Measurements from ENCODE around the gene MAP4K5. TPM values are rescaled to one million over a fixed set of nuclear protein-coding genes. Genes with fewer than 3 reads are reported as not detected.

The MAP4K5 gene
- total RNA-seq, 1 experiment from 2014 or later = 39.1 TPM

GRCh38 chr14:50410921-50411320 lies 121.4 kb downstream of the MAP4K5 start (continued):
- TF ChIP-seq CTCF (IDR thresholded peaks at IDR 0.05 in 2 of 3, conservative IDR thresholded peaks at IDR 0.05 in 1 of 3; ENCODE audit: borderline replicate concordance in 1 of 3, insufficient read depth in 1 of 3, low read depth in 2 of 3, low read length in 2 of 3) (no peak), ZFX (IDR thresholded peaks at IDR 0.05) (no peak), MAX (IDR thresholded peaks at IDR 0.05) (no peak)

GRCh38 chr14:50410071-50410470 lies 122.3 kb downstream of the MAP4K5 start:
- DNase-seq (ENCODE audit: low read depth, low spot score) (no peak), ATAC-seq (no peak)
- no peaks in the 10 kb centered on the region for H3K27me3 ChIP-seq (ENCODE audit: insufficient read depth, low read length)
- no peaks in the 10 kb centered on the region for H4K20me1 ChIP-seq (ENCODE audit: insufficient read depth)
- H3K4me3 ChIP-seq (replicated peaks in 1 of 2; ENCODE audit: low read depth in 1 of 2, low read length in 2 of 2) = no peak overlapping the region
- intact Hi-C loops (cut with micrococcal nuclease) = no loop called here
- BruUV-seq (replicated peaks) = no TSS peak
- H3K9me3 ChIP-seq (ENCODE audit: control insufficient read depth in 1 of 2, insufficient read depth in 1 of 2, low read depth in 1 of 2, low read length in 2 of 2) = no peaks in the 10 kb centered on the region
- H3K9ac ChIP-seq (ENCODE audit: low read length) = no peak overlapping the region
- no peak for TF ChIP-seq CBX3 (IDR thresholded peaks at IDR 0.05; ENCODE audit: low read depth)
- TF ChIP-seq ZFX (IDR thresholded peaks at IDR 0.05) = no peak
- TF ChIP-seq EZH2phosphoT487 (IDR thresholded peaks at IDR 0.05; ENCODE audit: borderline replicate concordance) = no peak
- TF ChIP-seq ELF1 (IDR thresholded peaks at IDR 0.05; ENCODE audit: borderline replicate concordance, low read depth) = no peak
- TF ChIP-seq MAX (IDR thresholded peaks at IDR 0.05) = no peak
- TF ChIP-seq FOSL1 (IDR thresholded peaks at IDR 0.05; ENCODE audit: low read depth) = no peak
- TF ChIP-seq SRF (IDR thresholded peaks at IDR 0.05; ENCODE audit: low read depth) = no peak
- no peak for TF ChIP-seq EZH2 (IDR thresholded peaks at IDR 0.05)
- no peak for TF ChIP-seq RAD21 (IDR thresholded peaks at IDR 0.05; ENCODE audit: low read depth)
- no peak for TF ChIP-seq POLR2AphosphoS5 (IDR thresholded peaks at IDR 0.05; ENCODE audit: low read depth, low read length)
- RAD21 ChIA-PET (ENCODE audit: low non-redundant PET in 1 of 2, low total read pairs in 2 of 2, uncharacterized antibody in 2 of 2, unreplicated experiment in 2 of 2) = no interaction called here
- no peaks in the 10 kb centered on the region for H3K36me3 ChIP-seq (ENCODE audit: control insufficient read depth in 1 of 2, insufficient read depth in 2 of 2, low read length in 2 of 2)
- CTCF ChIA-PET = no interaction called here
- no peak overlapping the region for H3K4me2 ChIP-seq (ENCODE audit: low read length)
- H3K9me2 ChIP-seq (ENCODE audit: insufficient read depth) = no peaks in the 10 kb centered on the region
- no peaks in the 10 kb centered on the region for H3K79me2 ChIP-seq (ENCODE audit: insufficient read depth, low read length)
- no peak overlapping the region for H2AFZ ChIP-seq (ENCODE audit: low read depth, low read length, poor library complexity, severe bottlenecking)
- POLR2A ChIA-PET = no interaction called here
- H3K4me1 ChIP-seq (ENCODE audit: control insufficient read depth in 1 of 2, insufficient read depth in 2 of 2, low read length in 2 of 2) = no peaks in the 10 kb centered on the region
- no peak overlapping the region for H3K27ac ChIP-seq (ENCODE audit: low read depth, low read length)
